Bronchial epithelial cell (primary cell): ENCODE measurements around the gene KRT20. TPM values are rescaled to one million over a fixed set of nuclear protein-coding genes. Genes with fewer than 3 reads are reported as not detected.

ENCODE experiments used
- DNase-seq: peaks from one replicate; pipeline ENCODE4 v3.0.0-alpha.2; 2010; ENCODE audit warnings: low read depth
- FAIRE-seq: peaks from 2 replicates; lab custom pipeline; 2011; peaks lifted over from hg19 to GRCh38; lab: Jason Lieb, UNC
- H3K27me3 ChIP-seq: 2 replicates; pipeline ENCODE4 v1.5.1; 2011; ENCODE audit warnings: low read length; ENCODE audit not compliant: control insufficient read depth, insufficient read depth
- H3K36me3 ChIP-seq: 2 replicates; pipeline ENCODE4 v1.5.1; 2011; ENCODE audit warnings: low read length; ENCODE audit not compliant: control insufficient read depth, insufficient read depth
- H3K4me3 ChIP-seq: 2 replicates; pipeline ENCODE4 v1.5.1; 2011; ENCODE audit warnings: mild to moderate bottlenecking, low read depth, low read length, control low read depth
- total RNA-seq: library from RNA; depleted of rRNA; stranded (reverse); fragments of >200 nt; gene quantifications from 2 replicates; pipeline ENCODE4 v1.2.1, GENCODE V29; 2014
- TF ChIP-seq, protein P1 (sequence below): IDR thresholded peaks from 2 replicates; pipeline ENCODE4 v1.5.1; 2011; ENCODE audit warnings: mild to moderate bottlenecking, moderate library complexity, low read length, control low read depth, inconsistent platforms; ENCODE audit not compliant: insufficient read depth, severe bottlenecking

The KRT20 gene
- total RNA-seq, 1 donor from 2014 or later: not detected

DNA sequence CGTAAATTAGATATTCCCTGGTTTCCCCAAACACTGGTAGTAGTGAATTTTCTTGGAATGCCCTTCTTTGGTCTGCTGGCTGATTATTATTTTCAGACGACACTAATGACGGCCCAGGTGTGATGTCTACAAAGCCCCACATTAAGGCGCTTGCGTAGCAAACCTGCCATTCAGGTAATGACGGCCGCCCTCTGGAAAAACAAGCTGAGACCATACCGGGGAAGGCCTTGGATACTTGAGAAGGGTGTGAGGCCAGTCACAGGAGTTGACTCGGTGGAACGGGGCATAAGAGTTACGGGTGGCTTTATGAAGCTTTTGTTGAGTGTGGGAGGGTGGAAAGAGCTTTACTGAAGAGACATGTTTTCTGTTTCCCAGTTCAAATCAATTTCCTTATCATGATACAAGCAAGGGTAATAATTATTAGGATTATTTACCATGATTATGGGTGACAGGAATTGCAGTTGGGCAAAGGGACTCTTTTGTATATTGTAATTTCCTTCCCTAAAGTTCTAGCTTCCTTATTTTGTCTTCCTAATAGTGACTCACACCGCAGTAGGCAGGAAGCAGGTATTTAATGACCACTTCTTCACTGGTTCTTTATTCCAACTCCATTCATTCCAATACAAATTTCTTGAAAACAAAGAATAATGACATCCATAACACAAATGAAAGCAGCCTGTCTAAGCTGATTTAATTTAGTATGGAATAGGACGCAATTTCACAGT is 27.6 kb upstream of the KRT20 start:
- TF ChIP-seq, protein P1, sequence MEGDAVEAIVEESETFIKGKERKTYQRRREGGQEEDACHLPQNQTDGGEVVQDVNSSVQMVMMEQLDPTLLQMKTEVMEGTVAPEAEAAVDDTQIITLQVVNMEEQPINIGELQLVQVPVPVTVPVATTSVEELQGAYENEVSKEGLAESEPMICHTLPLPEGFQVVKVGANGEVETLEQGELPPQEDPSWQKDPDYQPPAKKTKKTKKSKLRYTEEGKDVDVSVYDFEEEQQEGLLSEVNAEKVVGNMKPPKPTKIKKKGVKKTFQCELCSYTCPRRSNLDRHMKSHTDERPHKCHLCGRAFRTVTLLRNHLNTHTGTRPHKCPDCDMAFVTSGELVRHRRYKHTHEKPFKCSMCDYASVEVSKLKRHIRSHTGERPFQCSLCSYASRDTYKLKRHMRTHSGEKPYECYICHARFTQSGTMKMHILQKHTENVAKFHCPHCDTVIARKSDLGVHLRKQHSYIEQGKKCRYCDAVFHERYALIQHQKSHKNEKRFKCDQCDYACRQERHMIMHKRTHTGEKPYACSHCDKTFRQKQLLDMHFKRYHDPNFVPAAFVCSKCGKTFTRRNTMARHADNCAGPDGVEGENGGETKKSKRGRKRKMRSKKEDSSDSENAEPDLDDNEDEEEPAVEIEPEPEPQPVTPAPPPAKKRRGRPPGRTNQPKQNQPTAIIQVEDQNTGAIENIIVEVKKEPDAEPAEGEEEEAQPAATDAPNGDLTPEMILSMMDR: no peak
- DNase-seq (peak; percentile 69), FAIRE-seq (no peak)
- H3K27me3 ChIP-seq: no peaks in the 10 kb centered on the region
- no peaks in the 10 kb centered on the region for H3K36me3 ChIP-seq
- no peak overlapping the region for H3K4me3 ChIP-seq

DNA sequence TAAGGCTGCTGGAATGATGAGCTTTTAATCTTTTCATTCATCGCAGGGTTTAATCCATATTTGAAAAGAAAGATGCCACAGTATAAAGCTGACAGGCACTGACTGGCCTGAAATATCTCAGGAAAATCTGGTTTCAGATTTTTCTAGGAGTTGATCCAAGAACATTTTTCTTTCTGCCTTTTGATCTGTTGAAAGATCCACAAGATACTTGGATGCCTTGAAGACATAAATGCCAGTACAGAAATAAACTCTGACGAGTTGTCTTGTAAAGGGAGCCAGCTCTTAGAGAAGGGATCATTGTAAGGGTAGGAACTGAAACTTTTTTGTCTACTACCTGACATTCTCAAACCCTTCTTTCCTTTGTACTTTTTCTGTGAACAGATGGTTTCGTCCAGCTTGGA is 25.4 kb upstream of the KRT20 start:
- FAIRE-seq: no peak
- H3K4me3 ChIP-seq: no peak overlapping the region
- TF ChIP-seq, protein P1: no peak
- peak; percentile 38 for DNase-seq
- no peaks in the 10 kb centered on the region for H3K27me3 ChIP-seq
- no peaks in the 10 kb centered on the region for H3K36me3 ChIP-seq

DNA sequence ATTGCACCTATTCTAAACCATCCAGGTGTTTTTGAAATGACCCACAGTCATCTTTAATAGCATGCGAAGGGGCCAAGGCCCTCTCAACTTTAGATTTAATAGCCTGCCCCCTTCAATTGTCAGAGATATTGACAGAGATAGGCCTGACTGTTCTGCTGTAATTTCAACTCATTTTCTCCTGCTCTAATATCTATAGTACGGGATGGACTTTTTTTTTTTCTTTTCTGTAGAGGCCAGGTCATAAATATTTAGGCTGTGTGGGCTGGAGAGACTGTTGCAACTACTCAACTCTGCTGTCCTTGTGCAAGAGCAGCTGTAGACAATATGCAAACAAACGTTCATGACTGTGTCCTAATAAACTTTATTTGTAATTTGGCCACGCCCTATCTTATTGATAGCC is 24.7 kb upstream of the KRT20 start:
- TF ChIP-seq, protein P1: no peak
- no peak overlapping the region for H3K4me3 ChIP-seq
- DNase-seq (peak; percentile 86), FAIRE-seq (no peak)
- no peaks in the 10 kb centered on the region for H3K36me3 ChIP-seq
- H3K27me3 ChIP-seq: no peaks in the 10 kb centered on the region

DNA sequence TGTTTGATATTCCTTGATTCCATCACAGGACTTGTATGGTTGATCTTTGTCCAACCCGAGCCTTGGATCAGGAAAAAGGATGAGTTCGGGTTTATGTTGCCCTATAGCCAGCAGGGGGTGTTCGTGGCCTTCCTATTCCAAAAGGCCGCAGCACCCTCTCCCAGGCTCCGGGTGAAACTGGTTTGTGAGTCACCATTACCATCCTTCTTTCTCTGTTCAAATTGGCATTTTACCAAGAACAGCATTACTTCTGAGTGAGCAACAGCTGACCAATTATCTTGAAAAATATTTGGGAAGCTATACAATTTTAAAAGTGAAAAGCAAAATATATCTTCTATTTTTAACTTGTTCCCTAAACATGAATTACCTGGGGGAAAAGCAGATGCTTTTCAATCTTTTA is 24.3 kb upstream of the KRT20 start:
- Histone ChIP-seq H3K27me3 (no peaks in the 10 kb centered on the region), H3K4me3 (no peak overlapping the region), H3K36me3 (no peaks in the 10 kb centered on the region)
- FAIRE-seq (no peak), DNase-seq (peak; percentile 93)
- TF ChIP-seq, protein P1: peak; percentile 69

DNA sequence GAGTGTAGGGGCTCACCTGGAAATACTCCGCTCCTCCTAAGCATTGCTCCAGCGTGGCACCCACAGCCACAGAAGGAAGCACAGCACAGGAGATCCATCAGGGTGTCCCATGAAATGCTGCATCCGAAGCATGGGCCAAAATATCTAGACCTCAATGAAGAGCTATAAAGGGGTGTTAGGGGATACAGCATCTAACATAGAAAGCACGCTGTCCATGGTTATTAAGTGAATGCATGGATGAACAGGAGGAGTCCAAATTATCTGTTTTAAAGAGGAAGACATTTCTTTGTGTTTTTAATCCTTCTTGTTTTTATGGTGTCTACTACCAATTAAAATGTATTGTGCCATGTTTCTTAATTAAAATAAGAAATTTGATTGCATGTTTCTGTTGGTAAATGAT is 21.6 kb upstream of the KRT20 start:
- no peak for DNase-seq
- TF ChIP-seq, protein P1: no peak
- Histone ChIP-seq H3K4me3 (no peak overlapping the region), H3K36me3 (no peaks in the 10 kb centered on the region), H3K27me3 (no peaks in the 10 kb centered on the region)
- FAIRE-seq: no peak

DNA sequence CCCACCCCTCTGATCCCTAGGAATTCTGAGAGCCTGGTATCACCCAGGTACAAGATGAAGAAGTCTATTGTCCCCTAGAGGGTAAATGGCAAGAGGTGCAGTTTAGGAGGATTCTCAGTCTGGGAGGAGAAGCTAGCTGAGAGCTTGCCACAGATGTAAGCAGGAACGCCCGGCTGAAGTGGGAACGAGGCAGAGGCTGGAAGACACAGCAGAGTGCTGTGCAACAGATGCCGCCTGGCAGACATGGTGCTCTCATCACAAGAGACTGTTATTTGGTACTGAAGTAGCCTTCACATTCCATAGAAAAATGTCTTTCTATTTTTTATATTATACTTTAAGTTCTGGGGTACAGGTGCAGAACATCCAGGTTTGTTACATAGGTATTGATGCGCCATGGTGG is 20.3 kb upstream of the KRT20 start:
- H3K4me3 ChIP-seq: no peak overlapping the region
- H3K36me3 ChIP-seq: no peaks in the 10 kb centered on the region
- no peaks in the 10 kb centered on the region for H3K27me3 ChIP-seq
- TF ChIP-seq, protein P1: no peak
- FAIRE-seq (no peak), DNase-seq (no peak)
